Caco-2 (cell line): ENCODE data around the gene NUP210. TPM values are rescaled to one million over a fixed set of nuclear protein-coding genes. Genes with fewer than 3 reads are reported as not detected.

ENCODE experiments used
- BruUV-seq: library from RNA; stranded (reverse); fragments of 400-500 nt; replicated peaks from 2 replicates; lab custom pipeline; 2021; lab: Mats Ljungman, UMichigan
- CTCF ChIA-PET: fragments of 300-600 bp; sonication (Branson Sonifier 250); formaldehyde crosslinking; loops from one replicate; lab custom pipeline; 2022; ENCODE audit warnings: antibody characterized with exemption; lab: Charles Lee
- POLR2A ChIA-PET: fragments of 300-600 bp; sonication (Branson Sonifier 250); formaldehyde crosslinking; loops from one replicate; lab custom pipeline; 2022; ENCODE audit warnings: antibody characterized with exemption; lab: Charles Lee
- DNase-seq, 2 experiments: peaks; one replicate each; pipeline versions ENCODE4 v3.0.0 to v3.0.0-alpha.2; 2020 to 2022
- H3K27me3 ChIP-seq: replicated peaks from 2 replicates; pipeline ENCODE4 v1.6.0; 2011; ENCODE audit warnings: low read length; ENCODE audit not compliant: control insufficient read depth, insufficient read depth
- H3K36me3 ChIP-seq: 2 replicates; pipeline ENCODE4 v1.5.1; 2011; ENCODE audit warnings: low read length; ENCODE audit not compliant: control insufficient read depth, insufficient read depth
- H3K4me1 ChIP-seq: fragments of 250-450 bp; sonication (Bioruptor Pico); 2 replicates; pipeline ENCODE4 v1.5.1; 2020; ENCODE audit warnings: mild to moderate bottlenecking
- H3K4me3 ChIP-seq: 2 replicates; pipeline ENCODE4 v1.5.1; 2011; ENCODE audit warnings: low read depth, mild to moderate bottlenecking, control low read depth, low read length
- H3K9me3 ChIP-seq: fragments of 250-450 bp; sonication (Bioruptor Pico); 2 replicates; pipeline ENCODE4 v1.5.1; 2020; ENCODE audit warnings: mild to moderate bottlenecking, moderate library complexity
- H3K27ac Mint-ChIP-seq: one replicate; pipeline ENCODE4 v1.8.0; 2022; ENCODE audit warnings: mixed read lengths; ENCODE audit not compliant: unreplicated experiment
- H3K27me3 Mint-ChIP-seq: one replicate; pipeline ENCODE4 v1.8.0; 2022; ENCODE audit warnings: mixed read lengths; ENCODE audit not compliant: insufficient read depth, unreplicated experiment
- H3K36me3 Mint-ChIP-seq: one replicate; pipeline ENCODE4 v1.8.0; 2022; ENCODE audit warnings: mild to moderate bottlenecking, mixed read lengths; ENCODE audit not compliant: insufficient read depth, unreplicated experiment
- H3K4me1 Mint-ChIP-seq: one replicate; pipeline ENCODE4 v1.8.0; 2022; ENCODE audit warnings: low read depth, mixed read lengths; ENCODE audit not compliant: unreplicated experiment
- H3K4me3 Mint-ChIP-seq: one replicate; pipeline ENCODE4 v1.8.0; 2022; ENCODE audit warnings: mild to moderate bottlenecking, moderate library complexity, mixed read lengths; ENCODE audit not compliant: unreplicated experiment
- H3K9me3 Mint-ChIP-seq: one replicate; pipeline ENCODE4 v1.8.0; 2022; ENCODE audit warnings: mixed read lengths; ENCODE audit not compliant: unreplicated experiment
- CTCF ChIP-seq, 2 experiments: fragments of 200-600 bp in 1 of 2; IDR thresholded peaks; 1 replicate in 1 of 2; 2 replicates in 1 of 2; pipeline versions ENCODE4 v1.5.1 to v1.8.0; 2011 to 2022; ENCODE audit warnings: antibody characterized with exemption in 1 of 2, control low read depth in 1 of 2, inconsistent platforms in 1 of 2, low read depth in 1 of 2, low read length in 1 of 2, mild to moderate bottlenecking in 1 of 2, moderate library complexity in 1 of 2; ENCODE audit not compliant: insufficient read depth in 1 of 2, severe bottlenecking in 1 of 2, unreplicated experiment in 1 of 2
- intact Hi-C: fragments of 100-400 bp; cut with micrococcal nuclease; formaldehyde crosslinking; loops from one replicate; pipeline ENCODE4 v1.10.0; 2022; ENCODE audit not compliant: unreplicated experiment
- total RNA-seq: library from RNA; stranded (reverse); gene quantifications from 2 replicates; pipeline ENCODE4 v1.2.3, GENCODE V29; 2022

The NUP210 gene
- total RNA-seq, 1 experiment from 2014 or later = 63.7 TPM

DNA sequence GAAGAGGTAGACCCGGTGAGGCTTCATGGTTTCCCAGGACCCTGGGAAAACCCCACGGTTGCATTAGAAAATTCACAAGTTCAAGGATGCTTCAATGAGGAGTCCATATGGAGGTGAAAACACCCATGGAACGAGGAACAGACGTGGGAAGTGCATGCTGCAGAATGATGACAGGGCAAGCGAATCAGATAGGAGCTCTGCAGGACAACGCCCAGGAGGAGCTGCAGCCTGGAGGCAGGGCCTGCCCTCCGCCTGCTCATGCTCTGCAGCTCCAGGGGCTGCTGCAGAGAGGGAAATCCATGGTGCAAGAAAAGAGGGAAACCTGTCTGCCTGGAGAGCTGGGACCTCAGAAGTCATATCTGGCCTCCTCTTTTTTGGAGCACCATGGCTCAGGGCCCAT is 61.5 kb downstream of the NUP210 start:
- no TSS peak for BruUV-seq
- no peak for TF ChIP-seq CTCF (IDR thresholded peaks at IDR 0.05; ENCODE audit: insufficient read depth in 1 of 2, low read depth in 1 of 2, low read length in 1 of 2, severe bottlenecking in 1 of 2, unreplicated experiment in 1 of 2)

GRCh38 chr3:13358051-13358450 is 62.1 kb downstream of the NUP210 start:
- Mint-ChIP-seq H3K4me1 (no peaks in the 10 kb centered on the region), H3K36me3 (peaks cover 40% of the 10 kb centered on the region), H3K27me3 (no peaks in the 10 kb centered on the region), H3K27ac (no peak overlapping the region), H3K4me3 (no peak overlapping the region), H3K9me3 (no peaks in the 10 kb centered on the region)
- Histone ChIP-seq H3K4me1 (no peaks in the 10 kb centered on the region), H3K36me3 (no peaks in the 10 kb centered on the region; the same call in 1 of the 2 replicates), H3K4me3 (no peak overlapping the region), H3K27me3 (no peaks in the 10 kb centered on the region), H3K9me3 (no peaks in the 10 kb centered on the region)
- CTCF ChIA-PET = no interaction called here
- intact Hi-C loops = no loop called here
- no peak for DNase-seq
- POLR2A ChIA-PET = no interaction called here
- BruUV-seq = no TSS peak
- no peak for TF ChIP-seq CTCF (IDR thresholded peaks at IDR 0.05; ENCODE audit: insufficient read depth in 1 of 2, low read depth in 1 of 2, low read length in 1 of 2, severe bottlenecking in 1 of 2, unreplicated experiment in 1 of 2)

More for the DNA sequence above, 61.5 kb downstream of the NUP210 start:
- H3K4me1 ChIP-seq = no peaks in the 10 kb centered on the region
- no peak for DNase-seq
- POLR2A ChIA-PET = no interaction called here
- no peaks in the 10 kb centered on the region for H3K27me3 ChIP-seq
- Mint-ChIP-seq H3K9me3 (no peaks in the 10 kb centered on the region), H3K27ac (no peak overlapping the region), H3K27me3 (no peaks in the 10 kb centered on the region), H3K36me3 (peaks cover 39% of the 10 kb centered on the region), H3K4me3 (no peak overlapping the region), H3K4me1 (no peaks in the 10 kb centered on the region)
- H3K36me3 ChIP-seq = no peaks in the 10 kb centered on the region; the same call in 1 of the 2 replicates
- H3K9me3 ChIP-seq = no peaks in the 10 kb centered on the region
- intact Hi-C loops = no loop called here
- H3K4me3 ChIP-seq = no peak overlapping the region
- CTCF ChIA-PET = no interaction called here

DNA sequence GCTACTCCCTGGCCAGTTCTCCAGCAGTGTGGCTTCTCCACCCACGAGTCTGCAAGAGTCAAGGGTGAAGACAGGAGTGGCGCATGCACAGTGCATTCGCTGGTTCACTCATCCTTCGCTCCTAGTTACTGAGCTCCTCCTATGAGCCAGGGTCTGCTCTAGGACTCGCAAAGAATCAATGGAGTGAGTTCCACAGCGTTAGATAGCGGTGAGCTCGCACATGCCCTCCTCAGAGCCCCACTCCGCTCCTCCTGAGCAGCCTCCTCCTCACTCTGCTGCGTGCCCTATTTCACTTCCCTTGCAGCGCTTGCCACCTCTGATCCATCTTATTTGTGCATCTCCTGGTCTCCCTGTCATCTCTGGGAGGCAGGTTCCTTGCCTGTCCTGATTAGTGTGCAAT is 63.0 kb downstream of the NUP210 start:
- no peaks in the 10 kb centered on the region for H3K9me3 Mint-ChIP-seq
- H3K4me3 Mint-ChIP-seq = no peak overlapping the region
- intact Hi-C loops = no loop called here
- no peak overlapping the region for H3K27ac Mint-ChIP-seq
- DNase-seq = no peak
- POLR2A ChIA-PET = no interaction called here
- H3K36me3 ChIP-seq = no peaks in the 10 kb centered on the region; the same call in 1 of the 2 replicates
- TF ChIP-seq CTCF (IDR thresholded peaks at IDR 0.05; ENCODE audit: insufficient read depth in 1 of 2, low read depth in 1 of 2, low read length in 1 of 2, severe bottlenecking in 1 of 2, unreplicated experiment in 1 of 2) = no peak
- no peak overlapping the region for H3K4me3 ChIP-seq
- H3K9me3 ChIP-seq = no peaks in the 10 kb centered on the region
- no peaks in the 10 kb centered on the region for H3K4me1 ChIP-seq
- peaks cover 35% of the 10 kb centered on the region for H3K36me3 Mint-ChIP-seq
- H3K27me3 Mint-ChIP-seq = no peaks in the 10 kb centered on the region
- H3K4me1 Mint-ChIP-seq = no peaks in the 10 kb centered on the region
- BruUV-seq = no TSS peak
- CTCF ChIA-PET = no interaction called here
- H3K27me3 ChIP-seq = no peaks in the 10 kb centered on the region
